ENCODE results near the gene PHF3.
"Not testable (repeated sequence)": the region's sequence is repeated elsewhere in the genome, so short reads cannot be mapped to it uniquely, and the experiment has no call there.

Gene PHF3

GRCh38 chr6:63714091-63714490, 78.5 kb downstream of the PHF3 start:
- DNase-seq: no peak

GRCh38 chr6:63716169-63716568, 80.6 kb downstream of the PHF3 start:
- DNase-seq: no peak

GRCh38 chr6:63721181-63721580, 85.6 kb downstream of the PHF3 start:
- no peak for DNase-seq

GRCh38 chr6:63724721-63725120, 89.1 kb downstream of the PHF3 start:
- no peak for DNase-seq

GRCh38 chr6:63730311-63730710, 94.7 kb downstream of the PHF3 start:
- DNase-seq: no peak

GRCh38 chr6:63731930-63732329, 96.3 kb downstream of the PHF3 start:
- DNase-seq: no peak

- DNase-seq: no peak
Measured at GRCh38 chr6:63732336-63732735, 96.7 kb downstream of the PHF3 start.

- no peak for DNase-seq
Measured at GRCh38 chr6:63734923-63735322, 99.3 kb downstream of the PHF3 start.

- DNase-seq: not testable (repeated sequence)
Measured at GRCh38 chr6:63738190-63738589, 102.6 kb downstream of the PHF3 start.

- no peak for DNase-seq
Measured at GRCh38 chr6:63739094-63739687, 103.6 kb downstream of the PHF3 start.

GRCh38 chr6:63740709-63741108, 105.1 kb downstream of the PHF3 start:
- no peak for DNase-seq

GRCh38 chr6:63742060-63742459, 106.5 kb downstream of the PHF3 start:
- DNase-seq: no peak

- DNase-seq: no peak
Measured at GRCh38 chr6:63743691-63744090, 108.1 kb downstream of the PHF3 start.

- no peak for DNase-seq
Measured at GRCh38 chr6:63744810-63745209, 109.2 kb downstream of the PHF3 start.

- DNase-seq: no peak
Measured at GRCh38 chr6:63745784-63746183, 110.2 kb downstream of the PHF3 start.

- DNase-seq: no peak
Measured at GRCh38 chr6:63750400-63750799, 114.8 kb downstream of the PHF3 start.

GRCh38 chr6:63757275-63757674, 121.7 kb downstream of the PHF3 start:
- not testable (repeated sequence) for DNase-seq

- no peak for DNase-seq
Measured at GRCh38 chr6:63757826-63758225, 122.2 kb downstream of the PHF3 start.

- DNase-seq: no peak
Measured at GRCh38 chr6:63759605-63760105, 124.1 kb downstream of the PHF3 start.

GRCh38 chr6:63760199-63760598, 124.6 kb downstream of the PHF3 start:
- no peak for DNase-seq

- DNase-seq: no peak
Measured at GRCh38 chr6:63764318-63764916, 128.8 kb downstream of the PHF3 start.

Measured in stimulated activated CD4-positive, alpha-beta T cell treated with anti-CD3 and anti-CD28 coated beads, Interleukin-1b, Interleukin-23, amount 100 ng/mL, for 48 hours (primary cell).